Neural crest cell (in vitro differentiated cells): Measurements from ENCODE around the gene MARCKS. TPM values are rescaled to one million over a fixed set of nuclear protein-coding genes. Genes with fewer than 3 reads are reported as not detected.

ENCODE experiments used
- DNase-seq: peaks from one replicate; pipeline ENCODE4 v3.0.0; 2021; ENCODE audit warnings: low read depth, mixed read lengths, low spot score
- H3K27ac Mint-ChIP-seq: one replicate; pipeline ENCODE4 v1.8.0; 2021; ENCODE audit warnings: mild to moderate bottlenecking, mixed read lengths; ENCODE audit not compliant: unreplicated experiment
- H3K27me3 Mint-ChIP-seq: 2 replicates; pipeline ENCODE4 v1.8.0; 2021; ENCODE audit warnings: low read depth, mild to moderate bottlenecking, mixed read lengths
- H3K36me3 Mint-ChIP-seq: 2 replicates; pipeline ENCODE4 v1.8.0; 2021; ENCODE audit warnings: low read depth, mild to moderate bottlenecking, mixed read lengths
- H3K4me1 Mint-ChIP-seq: 2 replicates; pipeline ENCODE4 v1.8.0; 2021; ENCODE audit warnings: mixed read lengths
- H3K4me3 Mint-ChIP-seq: one replicate; pipeline ENCODE4 v1.8.0; 2021; ENCODE audit warnings: mild to moderate bottlenecking, mixed read lengths
- H3K9me3 Mint-ChIP-seq: 2 replicates; pipeline ENCODE4 v1.8.0; 2021; ENCODE audit warnings: mixed read lengths
- CTCF ChIP-seq: fragments of 200-600 bp; sonication (generic); conservative IDR thresholded peaks from 2 replicates; pipeline ENCODE4 v1.5.0; 2021; ENCODE audit warnings: antibody characterized with exemption, mild to moderate bottlenecking
- total RNA-seq: library from RNA; stranded (reverse); gene quantifications from 2 replicates; pipeline ENCODE4 v1.2.1, GENCODE V29; 2021

MARCKS gene
- total RNA-seq, 1 donor from 2014 or later: 376 TPM

- no peak overlapping the region for H3K27ac Mint-ChIP-seq
- H3K4me1 Mint-ChIP-seq: peaks cover 24% of the 10 kb centered on the region
- H3K27me3 Mint-ChIP-seq: no peaks in the 10 kb centered on the region
- no peak for TF ChIP-seq CTCF
- H3K36me3 Mint-ChIP-seq: no peaks in the 10 kb centered on the region
- peaks cover 4% of the 10 kb centered on the region for H3K9me3 Mint-ChIP-seq
- no peak for DNase-seq
- H3K4me3 Mint-ChIP-seq: no peak overlapping the region
Observed at GRCh38 chr6:113820761-113821160, 36.4 kb upstream of the MARCKS start.

GRCh38 chr6:113821445-113821844 is 35.7 kb upstream of the MARCKS start:
- Mint-ChIP-seq H3K9me3 (peaks cover under 1% of the 10 kb centered on the region), H3K27ac (no peak overlapping the region), H3K4me3 (no peak overlapping the region), H3K27me3 (no peaks in the 10 kb centered on the region), H3K4me1 (peaks cover 25% of the 10 kb centered on the region), H3K36me3 (no peaks in the 10 kb centered on the region)
- no peak for DNase-seq
- no peak for TF ChIP-seq CTCF

- TF ChIP-seq CTCF: no peak
- Mint-ChIP-seq H3K36me3 (no peaks in the 10 kb centered on the region), H3K9me3 (no peaks in the 10 kb centered on the region), H3K4me1 (peaks cover 25% of the 10 kb centered on the region), H3K27me3 (no peaks in the 10 kb centered on the region), H3K27ac (peak overlapping the region; percentile 63), H3K4me3 (peak overlapping the region; percentile 47)
- DNase-seq: no peak
Observed at GRCh38 chr6:113823916-113824315, 33.2 kb upstream of the MARCKS start.

- DNase-seq: no peak
- TF ChIP-seq CTCF: no peak
- H3K4me1 Mint-ChIP-seq: peaks cover 27% of the 10 kb centered on the region
- H3K36me3 Mint-ChIP-seq: no peaks in the 10 kb centered on the region
- no peaks in the 10 kb centered on the region for H3K9me3 Mint-ChIP-seq
- peak overlapping the region; percentile 47 for H3K4me3 Mint-ChIP-seq
- no peaks in the 10 kb centered on the region for H3K27me3 Mint-ChIP-seq
- peak overlapping the region; percentile 48 for H3K27ac Mint-ChIP-seq
Observed at GRCh38 chr6:113824411-113824810, 32.7 kb upstream of the MARCKS start.

GRCh38 chr6:113824866-113825265 is 32.3 kb upstream of the MARCKS start:
- H3K36me3 Mint-ChIP-seq: no peaks in the 10 kb centered on the region
- H3K27ac Mint-ChIP-seq: no peak overlapping the region
- no peak for TF ChIP-seq CTCF
- H3K4me1 Mint-ChIP-seq: peaks cover 32% of the 10 kb centered on the region
- no peaks in the 10 kb centered on the region for H3K9me3 Mint-ChIP-seq
- no peak overlapping the region for H3K4me3 Mint-ChIP-seq
- no peak for DNase-seq
- no peaks in the 10 kb centered on the region for H3K27me3 Mint-ChIP-seq

- no peak overlapping the region for H3K27ac Mint-ChIP-seq
- no peaks in the 10 kb centered on the region for H3K36me3 Mint-ChIP-seq
- H3K9me3 Mint-ChIP-seq: no peaks in the 10 kb centered on the region
- H3K27me3 Mint-ChIP-seq: no peaks in the 10 kb centered on the region
- peaks cover 32% of the 10 kb centered on the region for H3K4me1 Mint-ChIP-seq
- no peak for TF ChIP-seq CTCF
- no peak overlapping the region for H3K4me3 Mint-ChIP-seq
- DNase-seq: no peak
Observed at GRCh38 chr6:113825781-113826180, 31.4 kb upstream of the MARCKS start.
